ENCODE measurements around the gene CHD1L. TPM values are rescaled to one million over a fixed set of nuclear protein-coding genes. Genes with fewer than 3 reads are reported as not detected.
"Not testable (repeated sequence)": the region's sequence is repeated elsewhere in the genome, so short reads cannot be mapped to it uniquely, and the experiment has no call there.

The CHD1L gene
- total and polyA plus RNA-seq, 2 donors (not counting 3 experiments of a cell fraction or from before 2014, with no cell fraction given), result 12.3 to 33.8 TPM

GRCh38 chr1:147238925-147239820 lies 3.3 kb upstream of the CHD1L start:
- Histone ChIP-seq H3K4me1 (ENCODE audit: control insufficient read depth, extremely low read depth, insufficient read depth, low read length) (peaks cover 7% of the 10 kb centered on the region), H3K9ac (replicated peaks; ENCODE audit: extremely low read depth, insufficient read depth, low read length) (no peak overlapping the region), H3K27ac (ENCODE audit: insufficient read depth, low read depth, low read length) (no peak overlapping the region), H3K27me3 (ENCODE audit: control insufficient read depth in 2 of 2, insufficient read depth in 2 of 2, low read length in 2 of 2) (peaks cover 2 to 3% of the 10 kb centered on the region in 2 experiments), H3K4me2 (ENCODE audit: insufficient read depth, low read length) (no peak overlapping the region), H3K4me3 (replicated peaks in 1 of 3; ENCODE audit: insufficient read depth in 1 of 3, low read depth in 1 of 3, low read length in 3 of 3) (no peak overlapping the region), H4K20me1 (replicated peaks; ENCODE audit: control insufficient read depth, extremely low read depth, insufficient read depth, low read length) (no peaks in the 10 kb centered on the region), H3K9me1 (replicated peaks; ENCODE audit: control insufficient read depth, extremely low read depth, insufficient read depth, low read length) (no peaks in the 10 kb centered on the region), H3K9me3 (replicated peaks; ENCODE audit: control insufficient read depth, insufficient read depth, low read length) (no peaks in the 10 kb centered on the region), H2AFZ (ENCODE audit: low read depth, low read length) (no peak overlapping the region), H3K36me3 (ENCODE audit: control insufficient read depth in 2 of 2, extremely low read depth in 1 of 2, insufficient read depth in 2 of 2, low read length in 2 of 2) (no peaks in the 10 kb centered on the region), H3K79me2 (ENCODE audit: control insufficient read depth, insufficient read depth, low read length) (peaks cover 11% of the 10 kb centered on the region)
- ChIA-PET CTCF (interaction anchor here (1.4 kb wide), 1 partner anchor 14 kb away, joined by 6 read pairs; the partner anchor contains the start of gene FMO5), POLR2A (no interaction called here)
- DNase-seq (ENCODE audit: low read depth, low spot score) (no peak), FAIRE-seq (no peak)
- BruUV-seq (replicated peaks), result no TSS peak
- dilution Hi-C loops (cut with MboI; ENCODE audit: extremely low pct_ligation_motif_present, low sequenced_read_pairs), result no loop called here
- no peak for TF ChIP-seq FOS (IDR thresholded peaks at IDR 0.05; ENCODE audit: borderline replicate concordance, insufficient read depth, low read length)
- no peak for TF ChIP-seq POLR2A (IDR thresholded peaks at IDR 0.05; ENCODE audit: low read depth, low read length)
- no peak for TF ChIP-seq EZH2 (IDR thresholded peaks at IDR 0.05; ENCODE audit: borderline replicate concordance, low read depth, low read length, severe bottlenecking)
- TF ChIP-seq POLR2AphosphoS5 (IDR thresholded peaks at IDR 0.05; ENCODE audit: insufficient read depth, low read depth, low read length), result no peak
- TF ChIP-seq MYC (IDR thresholded peaks at IDR 0.05; ENCODE audit: low read depth, low read length), result no peak
- no peak for TF ChIP-seq MAX (IDR thresholded peaks at IDR 0.05; ENCODE audit: insufficient read depth, insufficient read length)
- no peak for TF ChIP-seq CTCF (IDR thresholded peaks at IDR 0.05; ENCODE audit: extremely low read depth in 1 of 2, insufficient read depth in 1 of 2, low read depth in 1 of 2, low read length in 2 of 2)
- TF ChIP-seq GATA2 (IDR thresholded peaks at IDR 0.05; ENCODE audit: insufficient read depth, insufficient read length, low read depth, low read length), result no peak
- TF ChIP-seq JUN (IDR thresholded peaks at IDR 0.05; ENCODE audit: borderline replicate concordance, insufficient read depth, insufficient read length, low read depth), result no peak
- intact Hi-C loops (cut with micrococcal nuclease), result no loop called here

- H3K79me2 ChIP-seq (ENCODE audit: control insufficient read depth, insufficient read depth, low read length), result peaks cover 22% of the 10 kb centered on the region
- H3K9ac ChIP-seq (replicated peaks; ENCODE audit: extremely low read depth, insufficient read depth, low read length); H4K20me1 ChIP-seq (replicated peaks; ENCODE audit: control insufficient read depth, extremely low read depth, insufficient read depth, low read length); H3K9me3 ChIP-seq (replicated peaks; ENCODE audit: control insufficient read depth, insufficient read depth, low read length); CTCF ChIA-PET; H3K36me3 ChIP-seq (ENCODE audit: control insufficient read depth in 2 of 2, extremely low read depth in 1 of 2, insufficient read depth in 2 of 2, low read length in 2 of 2); DNase-seq (ENCODE audit: low read depth, low spot score); dilution Hi-C loops (cut with MboI; ENCODE audit: extremely low pct_ligation_motif_present, low sequenced_read_pairs); intact Hi-C loops (cut with micrococcal nuclease); H3K4me3 ChIP-seq (replicated peaks in 1 of 3; ENCODE audit: insufficient read depth in 1 of 3, low read depth in 1 of 3, low read length in 3 of 3); FAIRE-seq; H3K9me1 ChIP-seq (replicated peaks; ENCODE audit: control insufficient read depth, extremely low read depth, insufficient read depth, low read length); H3K4me2 ChIP-seq (ENCODE audit: insufficient read depth, low read length); H2AFZ ChIP-seq (ENCODE audit: low read depth, low read length); H3K27ac ChIP-seq (ENCODE audit: insufficient read depth, low read depth, low read length); BruUV-seq (replicated peaks); H3K4me1 ChIP-seq (ENCODE audit: control insufficient read depth, extremely low read depth, insufficient read depth, low read length); H3K27me3 ChIP-seq (ENCODE audit: control insufficient read depth in 2 of 2, insufficient read depth in 2 of 2, low read length in 2 of 2); POLR2A ChIA-PET: not testable (repeated sequence)
Measured at GRCh38 chr1:147240131-147240721, 2.3 kb upstream of the CHD1L start.

Data from endothelial cell of umbilical vein (primary cell).